Neural cell (in vitro differentiated cells): ENCODE data around the gene STPG4.

Source experiments
- CTCF ChIP-seq: fragments of 450-650 bp; IDR thresholded peaks from 2 replicates; pipeline ENCODE4 v1.5.1; 2014; ENCODE audit warnings: antibody characterized with exemption, mild to moderate bottlenecking, moderate library complexity; ENCODE audit not compliant: poor library complexity, severe bottlenecking
- EZH2 ChIP-seq: fragments of 200-600, 300-800 bp; shearing (Covaris generic), sonication (generic); IDR thresholded peaks from 2 replicates; pipeline ENCODE4 v1.6.1; 2014; ENCODE audit warnings: antibody characterized with exemption, low read length, borderline replicate concordance, mild to moderate bottlenecking; ENCODE audit not compliant: insufficient read depth, poor library complexity, severe bottlenecking
- REST ChIP-seq: IDR thresholded peaks from 2 replicates; pipeline ENCODE4 v1.6.1; 2012; ENCODE audit warnings: borderline replicate concordance
- SMC3 ChIP-seq: fragments of 450-650 bp; conservative IDR thresholded peaks from 2 replicates; pipeline ENCODE4 v1.6.1; 2014; ENCODE audit warnings: antibody characterized with exemption, mild to moderate bottlenecking, moderate library complexity; ENCODE audit not compliant: poor library complexity

GRCh38 chr2:47172156-47172921 is 17.2 kb upstream of the STPG4 start:
- TF ChIP-seq EZH2 (no peak), REST (no peak), CTCF (no peak), SMC3 (no peak)
